Measurements from ENCODE around the gene CAPG. TPM values are rescaled to one million over a fixed set of nuclear protein-coding genes. Genes with fewer than 3 reads are reported as not detected.

The CAPG gene
- total and polyA plus RNA-seq, 9 of the 15 experiments (the other 6 are each of a cell fraction or from before 2014, with no cell fraction given), result 10.6 to 90.4 (median 56.0) TPM

GRCh38 chr2:85420536-85421259 is 10.5 kb upstream of the CAPG start (continued):
- TF ChIP-seq ZNF76 (CRISPR knock-in tag; IDR thresholded peaks at IDR 0.05; ENCODE audit: borderline replicate concordance), result peak; percentile 60; the same call in 1 of the 2 replicates
- TF ChIP-seq ZSCAN32 (CRISPR knock-in tag; IDR thresholded peaks at IDR 0.05), result no peak
- no peak for TF ChIP-seq PML (IDR thresholded peaks at IDR 0.05; ENCODE audit: low read length)
- no peak for TF ChIP-seq SIX5 (IDR thresholded peaks at IDR 0.05; ENCODE audit: borderline replicate concordance in 1 of 2, insufficient read depth in 1 of 2, low read depth in 1 of 2, low read length in 2 of 2)
- TF ChIP-seq SP1 (CRISPR knock-in tag; IDR thresholded peaks at IDR 0.05), result peak; percentile 76; the same call in 1 of the 2 replicates
- TF ChIP-seq HDAC1 (IDR thresholded peaks at IDR 0.05), result no peak; a peak in 1 of 4 replicates
- peak; percentile 52; the same call in 1 of the 2 replicates for TF ChIP-seq ATF4 (CRISPR knock-in tag; IDR thresholded peaks at IDR 0.05)
- TF ChIP-seq ZNF589 (CRISPR knock-in tag; IDR thresholded peaks at IDR 0.05; ENCODE audit: low read depth), result peak; percentile 19
- TF ChIP-seq, protein P1, sequence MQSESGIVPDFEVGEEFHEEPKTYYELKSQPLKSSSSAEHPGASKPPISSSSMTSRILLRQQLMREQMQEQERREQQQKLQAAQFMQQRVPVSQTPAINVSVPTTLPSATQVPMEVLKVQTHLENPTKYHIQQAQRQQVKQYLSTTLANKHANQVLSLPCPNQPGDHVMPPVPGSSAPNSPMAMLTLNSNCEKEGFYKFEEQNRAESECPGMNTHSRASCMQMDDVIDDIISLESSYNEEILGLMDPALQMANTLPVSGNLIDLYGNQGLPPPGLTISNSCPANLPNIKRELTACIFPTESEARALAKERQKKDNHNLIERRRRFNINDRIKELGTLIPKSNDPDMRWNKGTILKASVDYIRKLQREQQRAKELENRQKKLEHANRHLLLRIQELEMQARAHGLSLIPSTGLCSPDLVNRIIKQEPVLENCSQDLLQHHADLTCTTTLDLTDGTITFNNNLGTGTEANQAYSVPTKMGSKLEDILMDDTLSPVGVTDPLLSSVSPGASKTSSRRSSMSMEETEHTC (IDR thresholded peaks at IDR 0.05), result no peak
- TF ChIP-seq CAMTA2 (CRISPR knock-in tag; conservative IDR thresholded peaks at IDR 0.05), result no peak
- no peak for TF ChIP-seq MCM2 (IDR thresholded peaks at IDR 0.05; ENCODE audit: low read depth)
- no peak for TF ChIP-seq XRCC4 (IDR thresholded peaks at IDR 0.05; ENCODE audit: extremely low read depth, insufficient read depth, insufficient read length)
- TF ChIP-seq, protein P2, sequence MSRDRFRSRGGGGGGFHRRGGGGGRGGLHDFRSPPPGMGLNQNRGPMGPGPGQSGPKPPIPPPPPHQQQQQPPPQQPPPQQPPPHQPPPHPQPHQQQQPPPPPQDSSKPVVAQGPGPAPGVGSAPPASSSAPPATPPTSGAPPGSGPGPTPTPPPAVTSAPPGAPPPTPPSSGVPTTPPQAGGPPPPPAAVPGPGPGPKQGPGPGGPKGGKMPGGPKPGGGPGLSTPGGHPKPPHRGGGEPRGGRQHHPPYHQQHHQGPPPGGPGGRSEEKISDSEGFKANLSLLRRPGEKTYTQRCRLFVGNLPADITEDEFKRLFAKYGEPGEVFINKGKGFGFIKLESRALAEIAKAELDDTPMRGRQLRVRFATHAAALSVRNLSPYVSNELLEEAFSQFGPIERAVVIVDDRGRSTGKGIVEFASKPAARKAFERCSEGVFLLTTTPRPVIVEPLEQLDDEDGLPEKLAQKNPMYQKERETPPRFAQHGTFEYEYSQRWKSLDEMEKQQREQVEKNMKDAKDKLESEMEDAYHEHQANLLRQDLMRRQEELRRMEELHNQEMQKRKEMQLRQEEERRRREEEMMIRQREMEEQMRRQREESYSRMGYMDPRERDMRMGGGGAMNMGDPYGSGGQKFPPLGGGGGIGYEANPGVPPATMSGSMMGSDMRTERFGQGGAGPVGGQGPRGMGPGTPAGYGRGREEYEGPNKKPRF (IDR thresholded peaks at IDR 0.05; ENCODE audit: low read depth, low read length), result no peak
- no peak; a peak in 1 of 4 replicates for TF ChIP-seq NONO (IDR thresholded peaks at IDR 0.05; ENCODE audit: low read depth in 2 of 2, low read length in 1 of 2)
- TF ChIP-seq STAT6 (CRISPR knock-in tag; IDR thresholded peaks at IDR 0.05), result 0 out of 2 replicates have a peak, but pooled peaks have one; percentile 46
- TF ChIP-seq, protein P3, sequence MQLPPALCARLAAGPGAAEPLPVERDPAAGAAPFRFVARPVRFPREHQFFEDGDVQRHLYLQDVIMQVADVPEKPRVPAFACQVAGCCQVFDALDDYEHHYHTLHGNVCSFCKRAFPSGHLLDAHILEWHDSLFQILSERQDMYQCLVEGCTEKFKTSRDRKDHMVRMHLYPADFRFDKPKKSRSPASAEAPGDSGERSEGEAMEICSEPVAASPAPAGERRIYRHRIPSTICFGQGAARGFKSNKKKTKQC (CRISPR knock-in tag; IDR thresholded peaks at IDR 0.05), result peak; percentile 27; the same call in 1 of the 2 replicates
- peak; percentile 29 for TF ChIP-seq L3MBTL2 (IDR thresholded peaks at IDR 0.05)
- TF ChIP-seq TGIF2 (CRISPR knock-in tag; IDR thresholded peaks at IDR 0.05), result no peak
